ENCODE results near the gene ZNF479. TPM values are rescaled to one million over a fixed set of nuclear protein-coding genes. Genes with fewer than 3 reads are reported as not detected.
"Not testable (repeated sequence)": the region's sequence is repeated elsewhere in the genome, so short reads cannot be mapped to it uniquely, and the experiment has no call there.

The ZNF479 gene
- total RNA-seq, 1 donor from 2014 or later: not detected

DNA sequence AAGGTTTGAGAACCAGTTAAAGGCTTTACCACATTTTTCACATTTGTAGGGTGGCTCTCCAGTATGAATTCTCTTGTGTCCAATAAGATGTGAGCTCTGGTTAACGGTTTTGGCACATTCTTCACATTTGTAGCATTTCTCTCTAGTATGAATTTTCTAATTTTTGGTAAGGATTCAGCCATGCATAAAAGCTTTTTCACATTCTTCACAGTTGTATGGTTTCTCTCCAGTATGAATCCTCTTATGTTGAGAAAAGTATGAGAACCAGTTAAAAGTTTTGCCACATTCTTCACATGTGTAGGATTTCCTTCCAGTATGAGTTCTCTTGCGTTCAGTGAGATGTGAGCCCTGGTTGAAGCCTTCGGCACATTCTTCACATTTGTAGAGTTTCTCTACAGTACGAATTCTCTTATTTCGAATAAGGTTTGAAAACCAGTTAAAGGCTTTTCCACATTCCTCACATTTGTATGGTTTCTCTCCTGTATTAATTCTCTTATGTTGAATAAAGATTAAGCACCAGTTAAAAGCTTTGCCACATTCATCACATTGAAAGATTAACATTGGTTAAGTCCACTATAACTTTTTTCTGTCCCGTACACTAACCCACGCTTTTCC is 33.2 kb upstream of the ZNF479 start:
- Histone ChIP-seq H3K4me3 (ENCODE audit: insufficient read depth, low read depth, low read length) (no peak overlapping the region), H3K27ac (ENCODE audit: low read depth, low read length) (no peak overlapping the region), H3K4me2 (ENCODE audit: low read length) (no peak overlapping the region), H3K27me3 (ENCODE audit: insufficient read depth, low read length) (no peaks in the 10 kb centered on the region), H3K79me2 (ENCODE audit: insufficient read depth, low read length) (no peaks in the 10 kb centered on the region), H3K36me3 (ENCODE audit: insufficient read depth, low read length) (no peaks in the 10 kb centered on the region), H3K9me3 (ENCODE audit: insufficient read depth, low read depth, low read length) (peaks cover 9% of the 10 kb centered on the region), H3K4me1 (ENCODE audit: insufficient read depth, low read length) (no peaks in the 10 kb centered on the region), H2AFZ (ENCODE audit: low read depth, low read length) (no peak overlapping the region), H3K9ac (ENCODE audit: low read length) (no peak overlapping the region), H4K20me1 (ENCODE audit: insufficient read depth, low read length) (no peaks in the 10 kb centered on the region)
- Mint-ChIP-seq H3K27me3 (ENCODE audit: low read depth, unreplicated experiment) (no peaks in the 10 kb centered on the region), H3K36me3 (ENCODE audit: low read depth, unreplicated experiment) (no peaks in the 10 kb centered on the region), H3K4me1 (ENCODE audit: low read depth, unreplicated experiment) (no peaks in the 10 kb centered on the region), H3K9me3 (ENCODE audit: unreplicated experiment) (peaks cover 12% of the 10 kb centered on the region), H3K4me3 (ENCODE audit: unreplicated experiment) (no peak overlapping the region), H3K27ac (ENCODE audit: unreplicated experiment) (no peak overlapping the region)
- no peak for TF ChIP-seq CTCF (IDR thresholded peaks at IDR 0.05; ENCODE audit: insufficient read depth, low read depth, low read length)
- FAIRE-seq (no peak), DNase-seq (ENCODE audit: low read depth) (no peak)

DNA sequence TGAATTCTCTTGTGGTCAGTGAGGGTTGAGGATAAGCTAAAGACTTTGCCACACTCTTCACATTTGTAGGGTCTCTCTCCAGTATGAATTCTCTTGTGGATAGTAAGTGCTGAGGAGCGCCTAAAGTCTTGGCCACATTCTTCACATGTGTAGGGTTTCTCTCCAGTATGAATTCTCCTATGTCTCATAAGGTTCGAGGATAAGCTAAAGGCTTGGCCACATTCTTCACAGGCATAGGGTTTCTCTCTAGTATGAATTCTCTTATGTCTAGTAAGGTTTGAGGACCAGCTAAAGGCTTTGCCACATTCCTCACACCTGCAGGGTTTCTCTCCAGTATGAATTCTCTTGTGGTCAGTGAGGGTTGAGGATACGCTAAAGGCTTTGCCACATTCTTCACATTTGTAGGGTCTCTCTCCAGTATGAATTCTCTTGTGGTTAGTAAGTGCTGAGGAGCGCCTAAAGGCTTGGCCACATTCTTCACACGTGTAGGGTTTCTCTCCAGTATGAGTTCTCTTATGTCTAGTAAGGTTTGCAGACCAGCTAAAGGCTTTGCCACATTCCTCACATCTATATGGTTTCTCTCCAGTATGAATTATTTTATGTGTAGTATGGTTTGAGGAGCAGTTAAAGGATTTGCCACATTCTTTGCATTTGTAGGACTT is 12.0 kb downstream of the ZNF479 start:
- H3K79me2 ChIP-seq (ENCODE audit: insufficient read depth, low read length); H3K4me3 ChIP-seq (ENCODE audit: insufficient read depth, low read depth, low read length); H3K27me3 ChIP-seq (ENCODE audit: insufficient read depth, low read length); H3K9me3 ChIP-seq (ENCODE audit: insufficient read depth, low read depth, low read length); H3K4me1 Mint-ChIP-seq (ENCODE audit: low read depth, unreplicated experiment); H3K27ac ChIP-seq (ENCODE audit: low read depth, low read length); H3K36me3 Mint-ChIP-seq (ENCODE audit: low read depth, unreplicated experiment); H3K4me3 Mint-ChIP-seq (ENCODE audit: unreplicated experiment); H2AFZ ChIP-seq (ENCODE audit: low read depth, low read length); H3K27ac Mint-ChIP-seq (ENCODE audit: unreplicated experiment); H3K27me3 Mint-ChIP-seq (ENCODE audit: low read depth, unreplicated experiment); H3K36me3 ChIP-seq (ENCODE audit: insufficient read depth, low read length); H3K4me1 ChIP-seq (ENCODE audit: insufficient read depth, low read length); H3K9ac ChIP-seq (ENCODE audit: low read length); H3K9me3 Mint-ChIP-seq (ENCODE audit: unreplicated experiment); H3K4me2 ChIP-seq (ENCODE audit: low read length); DNase-seq (ENCODE audit: low read depth); H4K20me1 ChIP-seq (ENCODE audit: insufficient read depth, low read length); FAIRE-seq: not testable (repeated sequence)

Data from astrocyte (in vitro differentiated cells and primary cell).